ENCODE measurements around the gene UBE2QL1. TPM values are rescaled to one million over a fixed set of nuclear protein-coding genes. Genes with fewer than 3 reads are reported as not detected.
A peak's percentile ranks its signal among the peaks of the same experiment; 100 is the strongest.

The UBE2QL1 gene
- total RNA-seq, 1 experiment from 2014 or later = 0.11 TPM

DNA sequence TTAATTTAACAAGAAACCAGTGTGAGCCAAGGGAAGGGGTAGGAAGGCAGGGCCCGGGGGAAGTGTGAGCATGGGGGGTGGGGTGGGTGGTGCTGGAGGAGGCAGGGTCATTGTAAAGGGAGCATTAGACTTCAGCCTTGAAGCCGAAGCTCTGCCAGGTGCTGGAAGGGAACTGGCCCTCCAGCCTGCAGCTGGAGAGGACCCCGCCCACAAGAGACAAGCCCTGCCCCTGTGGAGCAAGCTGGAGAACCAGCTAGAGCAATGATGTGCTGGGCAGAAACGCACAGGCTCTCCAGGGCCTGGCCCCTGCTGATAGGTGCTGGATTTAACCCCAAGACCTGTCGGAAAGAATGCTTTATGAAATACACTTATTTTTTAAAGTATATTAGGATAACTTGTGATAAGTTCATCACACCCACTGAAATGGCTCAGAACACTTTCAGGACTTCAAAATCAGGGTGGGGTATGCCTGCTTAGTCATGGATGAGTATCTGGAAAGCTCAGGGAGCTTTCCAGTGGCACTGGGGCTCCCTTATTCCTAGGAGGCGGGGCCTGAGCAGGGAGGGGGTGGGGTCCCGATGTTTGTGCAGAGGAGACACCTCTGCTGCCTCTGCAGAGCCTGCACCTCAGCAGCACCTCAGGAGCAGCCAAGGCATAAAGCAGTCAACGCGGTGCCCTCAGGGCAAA lies 27.1 kb downstream of the UBE2QL1 start:
- TF ChIP-seq CTCF (conservative IDR thresholded peaks at IDR 0.05) = no peak
- H4K20me1 ChIP-seq (ENCODE audit: control insufficient read depth, insufficient read depth, insufficient read length) = no peaks in the 10 kb centered on the region
- no peak overlapping the region for H2BK120ac ChIP-seq (ENCODE audit: low read depth, low read length, poor library complexity, severe bottlenecking)
- peaks cover 0 to 7% (median 2%) of the 10 kb centered on the region in 3 experiments; a peak in 1 of 7 replicates for H3K36me3 Mint-ChIP-seq (ENCODE audit: insufficient read depth in 1 of 3, low read depth in 3 of 3)
- H3K56ac ChIP-seq (ENCODE audit: insufficient read length, low read depth, low read length) = no peak overlapping the region
- H2BK15ac ChIP-seq (ENCODE audit: low read depth, low read length) = no peak overlapping the region
- H3K14ac ChIP-seq (ENCODE audit: insufficient read depth, low read length) = no peak overlapping the region
- no peak overlapping the region for H4K8ac ChIP-seq (replicated peaks; ENCODE audit: insufficient read length, low read depth, low read length)
- no peaks in the 10 kb centered on the region for H3K79me1 ChIP-seq (ENCODE audit: insufficient read depth, low read depth, low read length, poor library complexity, severe bottlenecking)
- peaks cover 13% of the 10 kb centered on the region for H3K27me3 Mint-ChIP-seq (ENCODE audit: low read depth)
- no CpG with 5 or more reads among the region's 9 CpGs for WGBS (ENCODE audit: extremely low coverage, insufficient read length, low lambda C conversion rate)
- no peak overlapping the region for H2BK20ac ChIP-seq (ENCODE audit: low read depth, low read length, poor library complexity, severe bottlenecking)
- H2AK5ac ChIP-seq (ENCODE audit: insufficient read length, low read length) = no peak overlapping the region
- peaks cover 2% of the 10 kb centered on the region; the same call in 1 of the 2 replicates for H3K4me1 ChIP-seq (ENCODE audit: insufficient read depth, low read length)
- H3K27ac Mint-ChIP-seq = no peak overlapping the region; a peak in 1 of 7 replicates
- H3K4ac ChIP-seq (ENCODE audit: low read depth, low read length) = no peak overlapping the region
- H3K4me2 ChIP-seq (ENCODE audit: insufficient read depth, insufficient read length, low read length) = no peak overlapping the region
- H3K4me1 Mint-ChIP-seq = peaks cover 6 to 20% of the 10 kb centered on the region in 2 experiments
- peak; percentile 95 for DNase-seq
- H3K79me2 ChIP-seq (ENCODE audit: insufficient read depth, low read length) = no peaks in the 10 kb centered on the region
- H3K23ac ChIP-seq (ENCODE audit: insufficient read length, low read depth, low read length) = no peak overlapping the region
- no peak overlapping the region for H2AFZ ChIP-seq (ENCODE audit: low read length)
- no peak overlapping the region for H3K4me3 Mint-ChIP-seq
- H4K5ac ChIP-seq (ENCODE audit: insufficient read length, low read depth, low read length) = no peak overlapping the region
- no peak overlapping the region for H4K91ac ChIP-seq (ENCODE audit: insufficient read length, low read depth, low read length)
- H3K18ac ChIP-seq (ENCODE audit: insufficient read length, low read depth, low read length) = no peak overlapping the region
- H3T11ph ChIP-seq (ENCODE audit: low read length) = no peak overlapping the region
- H3K9me3 ChIP-seq (ENCODE audit: control insufficient read depth, low read depth, low read length) = no peaks in the 10 kb centered on the region
- H3K9me3 Mint-ChIP-seq = no peaks in the 10 kb centered on the region; a peak in 2 of 5 replicates
- H3K23me2 ChIP-seq (ENCODE audit: insufficient read length, low read depth, low read length, poor library complexity, severe bottlenecking) = no peaks in the 10 kb centered on the region
- H3K27me3 ChIP-seq (ENCODE audit: insufficient read depth, low read length) = no peaks in the 10 kb centered on the region
- no peak overlapping the region for H2BK5ac ChIP-seq (ENCODE audit: insufficient read length, low read length)
- no peak overlapping the region for H2BK12ac ChIP-seq (ENCODE audit: insufficient read length, low read depth, low read length)
- H3K27ac ChIP-seq (ENCODE audit: insufficient read length, low read depth, low read length) = no peak overlapping the region
- no peak overlapping the region for H3K9ac ChIP-seq (ENCODE audit: extremely low read depth, insufficient read length, low read length)
